K562 (cell line): ENCODE measurements around the gene VSTM1. TPM values are rescaled to one million over a fixed set of nuclear protein-coding genes. Genes with fewer than 3 reads are reported as not detected.

Source experiments
- ATAC-seq: fragments of 200-7000 bp; cut with Tn5 transposase; 3 replicates; pipeline ENCODE4 v1.9.1; 2020; ENCODE audit warnings: moderate library complexity
- BruUV-seq: library from RNA; stranded (reverse); fragments of 400-500 nt; replicated peaks from 2 replicates; lab custom pipeline; 2021; lab: Mats Ljungman, UMichigan
- CTCF ChIA-PET: fragments of 300-600 bp; formaldehyde crosslinking; extraction: SDS; loops from one replicate; lab custom pipeline; 2021; ENCODE audit warnings: low intra/inter-chr PET ratio; lab: Yijun Ruan, JAX
- POLR2A ChIA-PET: fragments of 300-600, 350-650 bp; sonication (Branson Sonifier 250); formaldehyde crosslinking; extraction: SDS; loops from one replicate; lab custom pipeline; 2021; ENCODE audit warnings: antibody characterized with exemption, inconsistent platforms; lab: Yijun Ruan, JAX
- DNase-seq, 4 experiments: peaks; one replicate each; pipeline versions ENCODE4 v3.0.0 to v3.0.0-alpha.2; 2011 to 2018; ENCODE audit warnings: low spot score in 3 of 4, mixed read lengths in 3 of 4; ENCODE audit errors: extremely low read depth in 1 of 4
- FAIRE-seq: peaks from 2 replicates; lab custom pipeline; 2011; peaks lifted over from hg19 to GRCh38; lab: Jason Lieb, UNC
- H2AFZ ChIP-seq: 2 replicates; pipeline ENCODE4 v1.6.0; 2011; ENCODE audit warnings: low read depth, low read length, control low read depth, inconsistent platforms
- H3K27ac ChIP-seq: fragments of 200-600 bp; 3 replicates; pipeline ENCODE4 v1.8.0; 2011; ENCODE audit warnings: low read depth, mild to moderate bottlenecking, control low read depth, inconsistent platforms, low read length, moderate library complexity, mixed read lengths; ENCODE audit errors: extremely low read depth
- H3K27me3 ChIP-seq, 2 experiments: fragments of 300-600 bp in 1 of 2; 2 replicates in 1 of 2; 3 replicates in 1 of 2; pipeline versions ENCODE4 v1.6.0 to v1.8.0; 2011; ENCODE audit warnings: inconsistent platforms in 2 of 2, low read length in 2 of 2, mild to moderate bottlenecking in 1 of 2, mixed read lengths in 1 of 2, moderate library complexity in 1 of 2; ENCODE audit not compliant: control insufficient read depth in 2 of 2, insufficient read depth in 2 of 2
- H3K36me3 ChIP-seq: fragments of 300-600 bp; 3 replicates; pipeline ENCODE4 v1.8.0; 2011; ENCODE audit warnings: mild to moderate bottlenecking, low read length, inconsistent platforms; ENCODE audit not compliant: control insufficient read depth, insufficient read depth
- H3K4me1 ChIP-seq, 2 experiments: fragments of 200-600 bp in 1 of 2; replicated peaks in 1 of 2; 2 replicates in 1 of 2; 3 replicates in 1 of 2; pipeline versions ENCODE4 v1.5.1 to v1.8.0; 2011; ENCODE audit warnings: inconsistent platforms in 2 of 2, low read length in 2 of 2, mild to moderate bottlenecking in 1 of 2, mixed read lengths in 1 of 2, moderate library complexity in 1 of 2; ENCODE audit not compliant: control insufficient read depth in 2 of 2, insufficient read depth in 2 of 2
- H3K4me2 ChIP-seq: 2 replicates; pipeline ENCODE4 v1.6.1; 2011; ENCODE audit warnings: low read length, control low read depth, inconsistent platforms, mixed read lengths; ENCODE audit not compliant: insufficient read depth
- H3K4me3 ChIP-seq: fragments of 200-600 bp; sonication (generic), shearing (Covaris generic); 2 replicates; pipeline ENCODE4 v1.5.1; 2016; ENCODE audit warnings: control low read depth, inconsistent platforms
- H3K79me2 ChIP-seq: fragments of 200-600 bp; 3 replicates; pipeline ENCODE4 v1.8.0; 2011; ENCODE audit warnings: low read length, inconsistent platforms; ENCODE audit not compliant: control insufficient read depth, insufficient read depth
- H3K9ac ChIP-seq, 2 experiments: 2 replicates each; pipeline versions ENCODE4 v1.6.0 to v1.6.1; 2011; ENCODE audit warnings: low read depth in 2 of 2, low read length in 2 of 2, control low read depth in 1 of 2, inconsistent platforms in 1 of 2, mild to moderate bottlenecking in 1 of 2, mixed read lengths in 1 of 2; ENCODE audit not compliant: insufficient read depth in 1 of 2
- H3K9me1 ChIP-seq: one replicate; pipeline ENCODE4 v1.6.0; 2011; ENCODE audit warnings: inconsistent platforms, mild to moderate bottlenecking, low read length, moderate library complexity; ENCODE audit not compliant: control insufficient read depth, insufficient read depth
- H3K9me3 ChIP-seq: replicated peaks from 2 replicates; pipeline ENCODE4 v1.5.1; 2011; ENCODE audit warnings: low read depth, low read length, inconsistent platforms; ENCODE audit not compliant: control insufficient read depth, insufficient read depth
- H4K20me1 ChIP-seq: replicated peaks from 2 replicates; pipeline ENCODE4 v1.6.1; 2011; ENCODE audit warnings: low read length, inconsistent platforms, mixed read lengths; ENCODE audit not compliant: control insufficient read depth, insufficient read depth
- CTBP1 ChIP-seq: fragments of 450-650 bp; IDR thresholded peaks from 2 replicates; pipeline ENCODE4 v1.6.1; 2016; ENCODE audit warnings: borderline replicate concordance
- HMG20B ChIP-seq: fragments of 250-450 bp; sonication (Bioruptor Pico); IDR thresholded peaks from 2 replicates; pipeline ENCODE4 v1.5.0; 2021; ENCODE audit warnings: mild to moderate bottlenecking
- HNRNPL ChIP-seq: fragments of 200-400 bp; formaldehyde crosslinking; IDR thresholded peaks from 2 replicates; pipeline ENCODE4 v1.6.1; 2017; ENCODE audit warnings: low read depth, mild to moderate bottlenecking, low read length
- MBD2 ChIP-seq: sonication (generic); IDR thresholded peaks from 2 replicates; pipeline ENCODE4 v1.6.1; 2016; ENCODE audit warnings: low read depth, borderline replicate concordance
- MED1 ChIP-seq: sonication (generic); formaldehyde crosslinking; IDR thresholded peaks from 2 replicates; pipeline ENCODE4 v1.8.1; 2023; ENCODE audit warnings: missing genetic modification reagents, borderline replicate concordance
- PCBP2 ChIP-seq: fragments of 200-400 bp; formaldehyde crosslinking; IDR thresholded peaks from 2 replicates; pipeline ENCODE4 v1.6.1; 2018; ENCODE audit warnings: low read length, low read depth, mild to moderate bottlenecking, moderate library complexity; ENCODE audit not compliant: poor library complexity, severe bottlenecking
- POLR2AphosphoS2 ChIP-seq: IDR thresholded peaks from 2 replicates; pipeline ENCODE4 v1.6.1; 2012; ENCODE audit warnings: low read length, improper control_type of control experiment
- POLR2G ChIP-seq: fragments of 200-400 bp; formaldehyde crosslinking; IDR thresholded peaks from 2 replicates; pipeline ENCODE4 v1.6.1; 2017; ENCODE audit warnings: low read depth, mild to moderate bottlenecking, antibody characterized with exemption, low read length, moderate library complexity
- RBBP5 ChIP-seq: fragments of 200-600 bp; sonication (generic); IDR thresholded peaks from 2 replicates; pipeline ENCODE4 v1.6.1; 2012; ENCODE audit warnings: borderline replicate concordance, mild to moderate bottlenecking, low read length, control low read depth, inconsistent platforms; ENCODE audit not compliant: insufficient read depth, poor library complexity, severe bottlenecking
- SMARCA5 ChIP-seq: fragments of 450-650 bp; IDR thresholded peaks from 2 replicates; pipeline ENCODE4 v1.6.1; 2016
- ZBTB8A ChIP-seq: fragments of 450-650 bp; IDR thresholded peaks from 2 replicates; pipeline ENCODE4 v1.6.1; 2018; ENCODE audit warnings: mild to moderate bottlenecking, moderate library complexity; ENCODE audit not compliant: partially characterized antibody
- ZMIZ1 ChIP-seq, 2 experiments: fragments of 150-350 bp in 1 of 2; IDR thresholded peaks; 2 replicates each; pipeline ENCODE4 v1.6.1; 2012 to 2016; ENCODE audit warnings: low read depth in 2 of 2, low read length in 2 of 2, mild to moderate bottlenecking in 1 of 2, moderate library complexity in 1 of 2
- ZNF3 ChIP-seq: fragments of 250-450 bp; sonication (Bioruptor Pico); IDR thresholded peaks from 2 replicates; pipeline ENCODE4 v1.5.0; 2021; ENCODE audit warnings: mild to moderate bottlenecking, moderate library complexity
- ZNF311 ChIP-seq: fragments of 250-450 bp; sonication (Bioruptor Pico); IDR thresholded peaks from 2 replicates; pipeline ENCODE4 v1.4.0; 2020; ENCODE audit warnings: mild to moderate bottlenecking, moderate library complexity
- WGBS: fragments of 100-300 bp; shearing (Covaris generic); methylation state at CpG from one replicate; pipeline ENCODE4 v1.1.6; 2016; ENCODE audit warnings: low coverage, mixed read lengths; ENCODE audit not compliant: insufficient coverage; ENCODE audit errors: missing lambda C conversion rate; 5-methylcytosine and 5-hydroxymethylcytosine counted together
- in situ Hi-C: fragments of 300-500 bp; cut with MboI; formaldehyde crosslinking; loops from 4 replicates; pipeline ENCODE4 v1.15.0; 2018; ENCODE audit warnings: inconsistent platforms, mixed read lengths
- intact Hi-C: fragments of 100-400 bp; cut with micrococcal nuclease; formaldehyde crosslinking; loops from 2 replicates; pipeline ENCODE4 v1.14.2; 2022
- polyA plus RNA-seq, 8 experiments: library from polyadenylated mRNA; depleted of rRNA in 4 of 8; stranded (reverse) in 5 of 8; unstranded in 3 of 8; fragments of >200 nt; fragmentation: Nextera tagmentation in 2 of 8; fragmentation: Illumina TruSeq in 1 of 8; extraction: Ambion mirVana in 2 of 8; extraction: Trizol in 1 of 8; gene quantifications; 2 replicates each; pipeline versions ENCODE4 v1.2.1 to v1.2.3, GENCODE V29; 2011 to 2014; ENCODE audit warnings: inconsistent platforms in 1 of 8, missing spikeins in 1 of 8
- total RNA-seq, 7 experiments: library from RNA; depleted of rRNA in 6 of 7; stranded (reverse); fragments of >200 nt in 6 of 7; fragmentation: Illumina TruSeq in 2 of 7; extraction: Trizol in 2 of 7; gene quantifications; 2 replicates each; pipeline versions ENCODE4 v1.2.1 to v1.2.3, GENCODE V29; 2011 to 2021; ENCODE audit warnings: low replicate concordance in 1 of 7
- TF ChIP-seq, protein P1 (sequence below): sonication (generic); formaldehyde crosslinking; IDR thresholded peaks from 2 replicates; pipeline ENCODE4 v1.9.0; 2022; ENCODE audit warnings: mild to moderate bottlenecking, missing genetic modification reagents
- TF ChIP-seq, protein P2 (sequence below): conservative IDR thresholded peaks from 2 replicates; pipeline ENCODE4 v1.6.1; 2011; ENCODE audit warnings: low read depth, mild to moderate bottlenecking, low read length; ENCODE audit not compliant: control insufficient read depth
- TF ChIP-seq, protein P3 (sequence below): fragments of 450-650 bp; IDR thresholded peaks from 2 replicates; pipeline ENCODE4 v1.6.1; 2016; ENCODE audit warnings: low read depth, mild to moderate bottlenecking, moderate library complexity

VSTM1 gene
- total and polyA plus RNA-seq, 9 of the 15 experiments (the other 6 are each of a cell fraction or from before 2014, with no cell fraction given) = not detected

GRCh38 chr19:54002495-54003315, 61.0 kb downstream of the VSTM1 start:
- Histone ChIP-seq H3K9ac (no peak overlapping the region), H3K27ac (no peak overlapping the region), H3K9me3 (no peaks in the 10 kb centered on the region), H3K4me3 (no peak overlapping the region), H3K9me1 (no peaks in the 10 kb centered on the region), H3K4me1 (no peaks in the 10 kb centered on the region), H3K79me2 (no peaks in the 10 kb centered on the region), H3K36me3 (no peaks in the 10 kb centered on the region), H2AFZ (no peak overlapping the region), H3K27me3 (peaks cover 3 to 17% of the 10 kb centered on the region in 2 experiments; a peak in 2 of 5 replicates), H3K4me2 (no peak overlapping the region), H4K20me1 (no peaks in the 10 kb centered on the region)
- in situ Hi-C loops (no loop called here), intact Hi-C loops (no loop called here)
- DNase-seq (no peak), FAIRE-seq (no peak), ATAC-seq (no peak)
- CTCF ChIA-PET = no interaction called here
- POLR2A ChIA-PET = no interaction called here
- BruUV-seq = no TSS peak
- WGBS = under 1% methylated on average over 10 of the region's 10 CpGs
- TF ChIP-seq, protein P1, sequence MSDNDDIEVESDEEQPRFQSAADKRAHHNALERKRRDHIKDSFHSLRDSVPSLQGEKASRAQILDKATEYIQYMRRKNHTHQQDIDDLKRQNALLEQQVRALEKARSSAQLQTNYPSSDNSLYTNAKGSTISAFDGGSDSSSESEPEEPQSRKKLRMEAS (CRISPR knock-in tag) = no peak
- no peak for TF ChIP-seq ZNF3 (CRISPR knock-in tag)
- TF ChIP-seq MED1 (CRISPR knock-in tag) = no peak
- TF ChIP-seq ZBTB8A = no peak
- TF ChIP-seq HNRNPL = no peak
- no peak for TF ChIP-seq PCBP2
- TF ChIP-seq SMARCA5 = no peak
- TF ChIP-seq, protein P2, sequence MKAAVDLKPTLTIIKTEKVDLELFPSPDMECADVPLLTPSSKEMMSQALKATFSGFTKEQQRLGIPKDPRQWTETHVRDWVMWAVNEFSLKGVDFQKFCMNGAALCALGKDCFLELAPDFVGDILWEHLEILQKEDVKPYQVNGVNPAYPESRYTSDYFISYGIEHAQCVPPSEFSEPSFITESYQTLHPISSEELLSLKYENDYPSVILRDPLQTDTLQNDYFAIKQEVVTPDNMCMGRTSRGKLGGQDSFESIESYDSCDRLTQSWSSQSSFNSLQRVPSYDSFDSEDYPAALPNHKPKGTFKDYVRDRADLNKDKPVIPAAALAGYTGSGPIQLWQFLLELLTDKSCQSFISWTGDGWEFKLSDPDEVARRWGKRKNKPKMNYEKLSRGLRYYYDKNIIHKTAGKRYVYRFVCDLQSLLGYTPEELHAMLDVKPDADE = no peak
- TF ChIP-seq POLR2G = no peak
- no peak for TF ChIP-seq ZNF311 (CRISPR knock-in tag)
- no peak for TF ChIP-seq CTBP1
- TF ChIP-seq ZMIZ1 (IDR thresholded peaks at IDR 0.05; ENCODE audit: low read depth in 2 of 2, low read length in 2 of 2) = no peak
- TF ChIP-seq HMG20B = no peak
- no peak for TF ChIP-seq MBD2
- no peak for TF ChIP-seq POLR2AphosphoS2
- TF ChIP-seq, protein P3, sequence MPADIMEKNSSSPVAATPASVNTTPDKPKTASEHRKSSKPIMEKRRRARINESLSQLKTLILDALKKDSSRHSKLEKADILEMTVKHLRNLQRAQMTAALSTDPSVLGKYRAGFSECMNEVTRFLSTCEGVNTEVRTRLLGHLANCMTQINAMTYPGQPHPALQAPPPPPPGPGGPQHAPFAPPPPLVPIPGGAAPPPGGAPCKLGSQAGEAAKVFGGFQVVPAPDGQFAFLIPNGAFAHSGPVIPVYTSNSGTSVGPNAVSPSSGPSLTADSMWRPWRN = no peak
- TF ChIP-seq RBBP5 = no peak
